22Rv1 (cell line): ENCODE measurements around the gene SH3TC1.

ENCODE experiments used
- ZFX ChIP-seq: fragments of 450-650 bp; IDR thresholded peaks from 2 replicates; pipeline ENCODE4 v1.6.1; 2017; ENCODE audit warnings: antibody characterized with exemption, borderline replicate concordance
- TF ChIP-seq, protein P1 (sequence below): fragments of 450-650 bp; IDR thresholded peaks from 2 replicates; pipeline ENCODE4 v1.5.1; 2017; ENCODE audit warnings: mild to moderate bottlenecking

GRCh38 chr4:8272472-8273428 is 73.7 kb downstream of the SH3TC1 start:
- TF ChIP-seq, protein P1, sequence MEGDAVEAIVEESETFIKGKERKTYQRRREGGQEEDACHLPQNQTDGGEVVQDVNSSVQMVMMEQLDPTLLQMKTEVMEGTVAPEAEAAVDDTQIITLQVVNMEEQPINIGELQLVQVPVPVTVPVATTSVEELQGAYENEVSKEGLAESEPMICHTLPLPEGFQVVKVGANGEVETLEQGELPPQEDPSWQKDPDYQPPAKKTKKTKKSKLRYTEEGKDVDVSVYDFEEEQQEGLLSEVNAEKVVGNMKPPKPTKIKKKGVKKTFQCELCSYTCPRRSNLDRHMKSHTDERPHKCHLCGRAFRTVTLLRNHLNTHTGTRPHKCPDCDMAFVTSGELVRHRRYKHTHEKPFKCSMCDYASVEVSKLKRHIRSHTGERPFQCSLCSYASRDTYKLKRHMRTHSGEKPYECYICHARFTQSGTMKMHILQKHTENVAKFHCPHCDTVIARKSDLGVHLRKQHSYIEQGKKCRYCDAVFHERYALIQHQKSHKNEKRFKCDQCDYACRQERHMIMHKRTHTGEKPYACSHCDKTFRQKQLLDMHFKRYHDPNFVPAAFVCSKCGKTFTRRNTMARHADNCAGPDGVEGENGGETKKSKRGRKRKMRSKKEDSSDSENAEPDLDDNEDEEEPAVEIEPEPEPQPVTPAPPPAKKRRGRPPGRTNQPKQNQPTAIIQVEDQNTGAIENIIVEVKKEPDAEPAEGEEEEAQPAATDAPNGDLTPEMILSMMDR = no peak
- no peak for TF ChIP-seq ZFX
